ENCODE results near the gene ADAMTSL4.
"Not testable (repeated sequence)": the region's sequence is repeated elsewhere in the genome, so short reads cannot be mapped to it uniquely, and the experiment has no call there.

- TF ChIP-seq, protein P1, sequence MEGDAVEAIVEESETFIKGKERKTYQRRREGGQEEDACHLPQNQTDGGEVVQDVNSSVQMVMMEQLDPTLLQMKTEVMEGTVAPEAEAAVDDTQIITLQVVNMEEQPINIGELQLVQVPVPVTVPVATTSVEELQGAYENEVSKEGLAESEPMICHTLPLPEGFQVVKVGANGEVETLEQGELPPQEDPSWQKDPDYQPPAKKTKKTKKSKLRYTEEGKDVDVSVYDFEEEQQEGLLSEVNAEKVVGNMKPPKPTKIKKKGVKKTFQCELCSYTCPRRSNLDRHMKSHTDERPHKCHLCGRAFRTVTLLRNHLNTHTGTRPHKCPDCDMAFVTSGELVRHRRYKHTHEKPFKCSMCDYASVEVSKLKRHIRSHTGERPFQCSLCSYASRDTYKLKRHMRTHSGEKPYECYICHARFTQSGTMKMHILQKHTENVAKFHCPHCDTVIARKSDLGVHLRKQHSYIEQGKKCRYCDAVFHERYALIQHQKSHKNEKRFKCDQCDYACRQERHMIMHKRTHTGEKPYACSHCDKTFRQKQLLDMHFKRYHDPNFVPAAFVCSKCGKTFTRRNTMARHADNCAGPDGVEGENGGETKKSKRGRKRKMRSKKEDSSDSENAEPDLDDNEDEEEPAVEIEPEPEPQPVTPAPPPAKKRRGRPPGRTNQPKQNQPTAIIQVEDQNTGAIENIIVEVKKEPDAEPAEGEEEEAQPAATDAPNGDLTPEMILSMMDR (IDR thresholded peaks at IDR 0.05; ENCODE audit: extremely low read depth in 1 of 2, insufficient read depth in 1 of 2, low read depth in 1 of 2, low read length in 2 of 2): not testable (repeated sequence)
- not testable (repeated sequence) for TF ChIP-seq EZH2 (IDR thresholded peaks at IDR 0.05; ENCODE audit: borderline replicate concordance, low read depth, low read length, severe bottlenecking); POLR2AphosphoS5 (IDR thresholded peaks at IDR 0.05; ENCODE audit: insufficient read depth, low read depth, low read length); JUN (IDR thresholded peaks at IDR 0.05; ENCODE audit: borderline replicate concordance, insufficient read depth, insufficient read length, low read depth); POLR2A (IDR thresholded peaks at IDR 0.05; ENCODE audit: low read depth, low read length); MYC (IDR thresholded peaks at IDR 0.05; ENCODE audit: low read depth, low read length); FOS (IDR thresholded peaks at IDR 0.05; ENCODE audit: borderline replicate concordance, insufficient read depth, low read length)
Measured at GRCh38 chr1:150573648-150574071, 24.5 kb downstream of the ADAMTSL4 start.
